GF-D8 (cell line): Measurements from ENCODE around the gene RYR3.
"Not testable (repeated sequence)": the region's sequence is repeated elsewhere in the genome, so short reads cannot be mapped to it uniquely, and the experiment has no call there.

ENCODE experiments used
- DNase-seq: peaks from one replicate; lab custom pipeline; 2025; lab: John Stamatoyannopoulos, UW

RYR3 gene

DNA sequence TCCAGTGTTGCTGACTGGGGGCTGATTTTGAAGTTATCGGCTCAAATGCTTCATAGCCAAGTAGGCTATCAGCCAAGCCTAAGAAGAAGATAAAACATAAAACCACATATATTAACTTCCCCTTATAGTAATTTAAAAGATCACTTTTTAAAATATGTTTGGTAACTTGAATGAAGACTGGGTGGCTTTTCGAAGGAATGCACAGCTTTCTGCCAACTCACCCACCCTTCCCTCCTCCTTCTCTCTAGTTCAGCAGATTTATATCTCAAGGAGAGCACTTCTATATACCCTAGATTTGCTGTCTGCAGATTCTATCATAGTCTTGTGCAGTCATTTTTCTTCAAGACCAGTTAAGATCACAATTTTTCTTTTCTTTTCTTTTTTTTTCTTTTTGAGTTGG lies 468.1 kb downstream of the RYR3 start:
- DNase-seq = no peak

DNA sequence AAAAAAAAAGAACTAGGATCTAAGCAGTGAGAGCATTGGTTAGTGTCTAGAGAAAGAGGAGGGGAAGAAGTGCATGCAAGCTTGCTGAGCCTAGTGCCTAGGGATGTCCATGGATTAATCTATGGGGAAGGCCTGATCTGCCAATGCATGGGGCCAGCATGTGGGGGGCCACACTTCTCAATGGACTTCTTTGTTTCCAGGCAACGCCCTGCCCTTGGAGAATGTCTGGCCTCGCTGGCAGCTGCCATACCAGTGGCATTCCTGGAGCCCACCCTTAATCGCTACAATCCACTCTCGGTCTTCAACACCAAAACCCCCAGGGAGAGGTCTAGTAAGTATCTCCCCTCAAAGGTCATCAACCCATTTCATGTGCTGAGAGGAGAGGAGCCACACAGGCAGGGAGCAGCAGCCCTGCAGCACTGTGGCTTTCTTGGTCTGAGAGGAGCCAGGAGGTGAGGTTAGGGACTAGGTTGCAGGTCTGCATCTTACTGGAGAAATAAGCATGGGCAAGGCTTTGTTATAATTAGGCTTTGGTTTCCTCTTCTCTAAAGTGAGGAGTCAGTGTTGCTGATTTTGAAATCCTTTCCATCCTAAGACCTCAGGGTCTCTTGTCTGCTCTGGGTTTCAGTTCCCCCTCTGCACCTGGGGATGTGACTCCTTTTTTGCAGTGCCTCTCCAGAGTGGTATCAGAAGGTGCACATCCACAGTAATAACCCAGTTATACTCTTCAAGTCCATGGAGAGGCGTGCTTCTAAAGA lies 469.4 kb downstream of the RYR3 start:
- DNase-seq = no peak

DNA sequence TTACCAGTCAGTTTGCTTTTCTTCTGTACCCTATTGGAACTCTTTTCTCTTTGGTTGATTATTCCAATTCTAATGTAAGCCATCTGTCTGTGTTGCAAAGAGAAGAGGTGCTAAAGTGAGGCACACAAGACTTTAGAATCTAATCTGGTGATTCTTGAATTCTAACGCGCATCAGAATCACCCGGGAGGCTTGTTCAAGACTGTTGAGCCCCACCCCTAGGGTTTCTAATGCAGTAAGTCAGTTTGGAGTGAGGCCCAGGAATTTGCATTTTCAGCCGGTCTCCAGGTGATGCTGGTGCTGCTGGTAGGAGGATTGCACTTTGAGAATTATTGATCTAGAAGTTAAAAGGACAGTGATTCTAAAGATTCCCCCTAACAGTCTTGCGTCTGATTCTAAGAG lies 472.2 kb downstream of the RYR3 start:
- no peak for DNase-seq

DNA sequence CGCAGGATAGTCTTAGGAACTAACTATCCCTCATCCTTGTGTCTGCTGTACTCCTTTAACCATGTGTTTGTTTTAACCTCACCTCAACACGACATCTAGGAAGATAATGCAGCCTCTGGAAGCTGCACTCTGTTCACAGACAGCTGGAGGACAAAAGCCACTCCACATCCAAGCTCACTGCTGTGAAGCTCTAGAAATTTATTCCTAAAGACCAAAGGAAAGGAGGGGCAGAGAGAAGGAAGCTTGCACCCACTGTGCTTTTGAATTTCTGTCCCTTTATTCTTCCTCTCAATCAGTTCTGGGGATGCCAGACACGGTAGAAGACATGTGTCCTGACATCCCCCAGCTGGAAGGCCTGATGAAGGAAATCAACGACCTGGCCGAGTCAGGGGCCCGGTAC lies 474.6 kb downstream of the RYR3 start:
- DNase-seq = no peak

DNA sequence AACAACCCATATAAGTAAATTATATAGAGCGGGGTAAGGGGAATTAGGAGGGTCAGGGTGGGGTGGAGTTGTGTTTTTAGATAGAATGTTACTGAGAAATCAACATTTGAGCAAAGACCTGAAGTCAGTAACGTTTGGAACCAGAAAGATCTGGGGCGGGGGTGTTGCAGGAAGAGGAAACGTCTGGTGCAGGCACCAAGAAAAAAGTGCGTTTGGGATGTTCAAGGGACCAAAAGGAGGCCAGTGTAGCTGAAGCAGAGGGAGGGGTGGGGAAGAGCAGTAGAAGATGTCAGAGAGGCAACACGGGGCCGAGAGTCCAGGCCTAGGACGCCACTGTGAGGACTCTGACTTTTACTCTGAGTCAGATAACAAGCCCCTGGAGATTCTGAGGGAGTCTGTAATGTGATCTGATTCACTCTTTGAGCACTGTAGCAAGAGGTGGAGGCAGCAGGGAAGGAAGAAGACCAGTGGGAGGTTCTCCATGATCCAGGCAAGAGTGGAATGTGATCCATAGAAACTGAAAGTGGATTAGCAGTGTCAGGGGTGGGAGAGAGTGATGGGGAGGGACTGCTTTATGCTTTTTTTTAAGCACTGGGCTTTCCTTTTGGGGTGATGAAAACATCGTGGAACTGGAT lies 478.3 kb downstream of the RYR3 start:
- no peak for DNase-seq

DNA sequence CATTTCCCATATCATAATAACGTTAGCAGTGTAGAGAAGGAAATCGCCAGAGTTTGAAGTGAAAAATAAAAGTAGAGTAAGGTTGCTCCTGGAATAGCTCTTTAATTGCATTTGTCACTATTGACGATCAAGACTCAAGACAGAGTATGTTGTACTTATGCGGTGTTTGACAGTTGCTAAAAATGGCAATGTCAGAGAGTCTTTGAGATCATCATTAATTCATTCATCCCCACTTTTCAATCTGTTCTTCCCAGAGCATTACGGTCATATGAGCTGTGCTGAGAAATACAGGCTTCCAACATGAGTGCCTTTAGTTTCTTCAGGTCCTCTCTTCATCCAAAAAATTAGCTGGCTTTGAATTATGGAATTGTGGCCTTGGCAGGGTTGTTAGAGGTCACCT lies 483.7 kb downstream of the RYR3 start:
- no peak for DNase-seq

DNA sequence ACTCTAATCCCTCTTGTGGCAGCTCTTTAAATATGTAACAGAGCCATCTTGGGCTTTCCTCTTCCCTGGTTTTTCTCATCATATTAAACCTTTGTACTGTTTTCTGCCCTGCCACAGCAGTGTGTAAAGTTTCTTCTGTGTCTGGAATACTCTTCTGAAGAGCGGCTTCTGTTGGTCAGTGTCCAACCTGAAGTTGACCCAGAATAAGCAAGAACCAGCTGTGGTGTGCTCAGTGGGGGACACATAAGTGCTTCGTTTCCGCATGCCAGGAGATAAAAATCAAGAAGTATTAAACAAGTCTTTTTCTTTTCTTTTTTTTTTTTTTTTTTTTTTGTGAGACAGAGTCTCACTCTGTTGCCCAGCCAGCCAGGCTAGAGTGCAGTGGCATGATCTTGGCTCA lies 484.3 kb downstream of the RYR3 start:
- no peak for DNase-seq

DNA sequence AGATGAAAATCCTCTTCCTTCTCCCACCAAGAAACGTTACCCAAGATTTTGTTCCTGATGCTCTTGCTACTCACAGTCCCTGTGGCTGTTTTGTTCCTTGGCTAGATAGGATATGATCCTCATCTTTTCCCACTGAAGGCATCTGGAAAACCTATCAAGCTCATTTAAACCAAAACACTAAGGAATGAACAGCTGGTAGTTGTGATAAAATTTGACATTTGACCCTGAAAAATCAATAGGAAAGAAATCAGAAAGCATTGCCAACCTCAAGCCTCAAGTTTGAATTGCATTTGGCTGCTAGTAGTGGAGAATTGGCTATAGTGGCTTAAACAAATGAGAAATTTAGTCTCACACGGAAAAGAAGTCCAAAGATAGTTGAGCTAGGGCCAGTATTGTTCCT lies 486.9 kb downstream of the RYR3 start:
- no peak for DNase-seq

DNA sequence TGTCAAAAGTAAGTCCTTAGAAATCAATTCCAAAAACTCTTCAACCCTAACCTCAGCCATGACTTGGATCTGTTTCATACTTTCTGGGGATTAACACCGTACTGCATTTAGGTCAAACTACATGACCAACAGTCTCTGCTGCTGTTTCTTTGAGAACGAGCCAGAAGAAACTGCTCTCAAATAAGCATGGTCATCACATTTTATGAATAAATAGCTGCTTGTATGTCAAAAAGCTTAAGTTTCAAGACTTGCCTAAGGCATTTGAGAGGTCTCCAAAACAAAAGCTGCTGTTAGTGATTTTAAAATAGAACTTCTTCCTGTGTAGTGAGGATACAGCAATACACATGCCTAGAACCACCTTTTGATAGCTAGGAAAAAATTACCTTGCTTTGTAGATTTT lies 491.2 kb downstream of the RYR3 start:
- DNase-seq = no peak

DNA sequence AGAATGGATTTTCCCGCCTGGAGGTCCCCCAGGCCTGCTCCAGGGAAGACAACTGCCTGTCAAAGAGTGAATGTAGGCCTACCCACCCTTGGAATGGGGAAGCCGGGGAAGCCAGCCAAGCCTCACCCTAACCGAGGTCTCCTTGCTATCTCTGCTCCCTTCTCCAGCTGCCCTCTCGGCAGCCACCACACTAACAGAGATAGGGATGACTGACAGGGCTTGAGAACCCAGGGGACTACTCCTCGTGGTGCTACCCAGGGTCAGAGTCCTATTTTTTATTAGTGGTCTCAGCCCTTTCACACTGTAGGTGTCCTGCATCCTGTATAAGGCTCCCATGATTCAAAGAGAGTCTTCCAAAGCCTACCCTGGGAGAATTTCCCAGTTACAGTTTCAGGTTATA lies 496.9 kb downstream of the RYR3 start:
- no peak for DNase-seq

DNA sequence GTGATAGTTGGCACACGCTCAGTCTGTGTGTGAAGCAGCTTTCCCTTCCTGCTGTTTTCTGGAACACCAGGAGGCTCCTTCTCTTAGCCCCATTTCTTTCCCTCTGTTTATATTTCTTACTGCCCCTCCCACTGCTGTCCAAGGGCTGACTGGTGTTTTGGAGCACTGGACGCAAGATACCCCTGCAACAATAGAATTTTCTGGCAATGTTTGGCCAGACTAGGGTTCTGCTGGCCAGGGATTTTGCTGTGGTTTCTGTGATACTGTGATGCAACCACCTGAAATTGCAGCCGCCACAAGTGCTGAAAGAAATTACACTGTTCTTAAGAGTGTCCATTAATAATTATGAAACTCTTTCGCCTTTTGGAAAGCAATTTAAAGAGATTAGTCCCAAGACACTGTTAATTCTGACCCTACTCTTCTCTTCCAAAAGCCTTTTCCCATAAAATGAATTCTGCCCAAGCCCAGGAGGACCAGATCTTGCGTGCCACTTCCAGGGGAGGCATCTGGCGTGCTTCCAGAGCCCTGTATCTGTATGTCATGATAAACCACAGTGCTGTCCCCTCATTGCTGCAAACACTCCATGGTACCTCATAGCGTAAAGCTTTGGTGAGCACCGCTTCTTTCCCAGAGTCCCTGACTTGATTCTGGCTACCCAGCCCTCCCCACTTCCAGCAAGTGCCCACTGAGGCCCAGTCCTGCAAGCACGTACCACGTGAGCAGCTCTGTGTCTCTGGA lies 498.1 kb downstream of the RYR3 start:
- no peak for DNase-seq

DNA sequence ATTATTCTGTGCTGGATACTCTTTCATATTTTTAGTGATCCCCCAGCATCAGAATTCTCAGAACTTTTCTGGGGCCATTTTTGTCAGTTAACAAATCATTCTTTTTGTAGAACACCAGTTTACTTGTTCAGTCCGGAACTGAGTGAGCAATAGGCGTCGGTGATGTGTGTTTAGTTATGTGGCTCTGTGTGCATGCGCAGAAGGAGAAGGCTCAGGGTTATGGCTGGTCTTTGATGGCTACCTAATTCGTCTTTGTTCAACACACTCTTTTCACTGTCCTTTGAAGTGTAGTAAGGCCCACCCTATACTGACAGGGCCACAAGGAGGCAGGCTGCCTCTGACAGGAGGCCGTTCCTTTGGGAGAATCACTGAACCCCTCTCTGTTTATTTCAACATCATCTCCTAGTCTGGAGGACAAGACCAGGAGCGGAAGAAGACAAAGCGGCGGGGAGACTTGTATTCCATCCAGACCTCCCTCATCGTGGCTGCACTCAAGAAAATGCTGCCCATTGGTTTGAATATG lies 499.4 kb downstream of the RYR3 start:
- no peak for DNase-seq

DNA sequence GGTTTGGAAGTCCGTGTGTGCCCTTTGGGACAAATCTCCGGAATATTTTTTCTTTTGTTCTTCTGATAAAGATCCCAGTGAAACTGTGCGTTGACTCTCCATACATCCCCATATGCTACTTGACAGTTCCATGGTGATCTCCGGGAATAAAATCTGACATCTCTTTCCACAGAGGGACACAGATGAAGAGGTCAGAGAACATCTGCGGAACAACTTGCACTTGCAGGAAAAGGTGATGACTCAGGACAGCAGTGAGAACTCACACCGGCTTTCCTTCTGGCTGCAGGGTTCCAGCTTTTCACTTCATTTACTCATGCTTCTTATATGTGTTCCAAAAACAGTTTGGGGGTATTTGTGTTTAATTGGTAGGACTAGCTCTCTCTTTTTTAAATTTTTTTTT lies 500.0 kb downstream of the RYR3 start:
- no peak for DNase-seq

DNA sequence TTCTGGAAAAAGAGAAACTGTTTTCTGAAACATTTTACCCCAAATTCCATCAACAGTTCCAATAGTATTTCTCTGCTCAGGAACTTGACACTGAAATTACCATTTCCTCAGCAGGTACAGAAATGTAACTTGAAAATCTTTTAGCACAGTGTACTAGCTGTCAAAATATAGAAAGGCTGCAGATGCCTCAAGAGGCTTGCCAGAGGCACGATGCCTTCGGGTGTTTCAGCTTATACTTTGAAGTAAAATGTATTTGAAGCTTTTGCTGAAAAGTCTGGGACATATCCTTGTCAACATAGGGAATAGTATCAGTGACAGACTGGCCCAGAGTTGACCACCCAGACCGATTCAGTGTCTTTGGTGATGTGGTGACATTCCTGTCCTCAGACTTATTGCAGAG lies 503.1 kb downstream of the RYR3 start:
- no peak for DNase-seq

DNA sequence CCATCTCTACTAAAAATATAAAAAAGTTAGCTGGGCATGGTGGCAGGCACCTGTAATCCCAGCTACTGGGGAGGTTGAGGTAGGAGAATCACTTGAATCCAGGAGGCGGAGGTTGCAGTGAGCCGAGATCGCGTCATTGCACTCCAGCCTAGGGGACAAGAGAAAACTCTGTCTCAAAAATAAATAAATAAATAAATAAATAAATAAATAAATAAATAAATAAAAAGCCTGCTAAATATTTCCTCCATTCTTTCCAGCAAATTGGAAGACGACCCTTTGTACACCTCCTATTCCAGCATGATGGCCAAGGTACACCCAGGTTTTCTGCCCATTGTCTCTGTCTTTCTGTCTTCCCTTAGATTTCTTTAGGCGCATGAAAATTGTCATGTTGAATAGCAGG lies 508.7 kb downstream of the RYR3 start:
- not testable (repeated sequence) for DNase-seq

DNA sequence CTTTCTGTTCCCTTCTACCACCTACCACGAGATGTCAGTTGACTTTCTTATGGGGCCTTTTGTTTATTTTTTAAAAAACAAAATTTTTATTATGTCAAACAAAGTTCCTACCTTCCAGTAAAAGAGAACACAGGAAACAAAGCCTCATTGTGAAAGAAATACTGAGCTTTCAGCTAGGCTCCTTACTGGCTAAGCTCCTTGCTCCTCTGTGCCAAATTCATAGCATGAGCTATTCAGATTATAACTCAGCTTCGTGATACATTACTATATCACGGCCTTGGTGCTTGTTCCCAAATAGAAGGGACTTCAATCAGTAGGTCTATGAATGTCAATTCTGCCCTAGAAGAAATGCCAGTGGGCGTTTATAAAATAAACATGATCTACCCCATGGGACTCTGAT lies 511.7 kb downstream of the RYR3 start:
- DNase-seq = no peak

DNA sequence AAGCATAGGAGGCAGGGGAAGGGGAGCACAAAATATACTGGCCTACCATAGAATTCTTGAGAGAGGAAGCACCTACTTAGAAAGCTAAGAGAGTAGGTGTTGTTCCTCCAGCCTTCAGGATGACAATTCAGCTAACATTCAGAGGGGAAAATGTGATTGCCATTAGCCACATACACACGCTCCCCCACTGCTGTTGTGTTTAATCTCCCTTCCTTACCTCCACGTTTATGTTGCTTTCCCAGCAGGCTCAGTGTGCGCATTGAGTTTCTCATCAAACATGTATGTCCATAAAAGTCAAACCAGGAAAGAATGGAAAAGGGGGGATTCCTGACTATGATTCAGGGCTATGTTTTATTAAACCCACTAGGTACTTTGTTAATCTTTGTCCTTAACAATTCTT lies 512.4 kb downstream of the RYR3 start:
- no peak for DNase-seq

DNA sequence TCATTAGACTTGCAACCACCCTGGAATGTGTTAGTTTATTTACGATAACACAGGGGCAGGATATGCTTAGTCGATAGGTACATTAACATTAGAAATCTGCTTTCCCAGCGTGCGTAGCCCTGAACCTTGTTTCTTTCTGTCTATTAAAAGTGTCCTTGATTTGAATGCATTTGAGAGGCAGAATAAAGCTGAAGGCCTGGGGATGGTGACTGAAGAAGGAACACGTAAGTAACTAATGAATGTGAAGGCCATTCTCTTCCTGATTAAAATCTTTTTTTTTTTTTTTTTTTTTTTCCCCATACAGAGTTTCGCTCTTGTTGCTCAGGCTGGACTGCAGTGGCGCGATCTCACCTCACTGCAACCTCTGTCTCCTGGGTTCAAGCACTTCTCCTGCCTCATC lies 514.7 kb downstream of the RYR3 start:
- no peak for DNase-seq

DNA sequence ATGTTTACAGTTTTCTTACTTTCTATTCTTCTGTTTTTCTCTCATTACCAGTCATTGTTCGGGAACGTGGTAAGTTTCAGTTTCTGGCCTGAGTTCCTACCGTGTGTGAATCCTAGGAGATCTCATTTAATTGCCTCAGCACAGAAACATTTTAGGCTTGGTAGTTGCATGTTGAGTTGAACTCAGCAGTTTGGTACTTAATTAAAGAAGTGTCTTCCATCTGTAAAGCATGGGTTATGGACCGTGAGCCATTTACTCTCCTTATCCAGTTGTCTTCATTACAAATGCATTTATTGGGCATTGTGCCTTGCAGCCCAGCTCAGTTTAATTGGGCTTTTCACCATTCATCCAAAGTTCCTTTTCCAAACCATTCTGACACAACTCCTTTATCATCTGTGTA lies 515.4 kb downstream of the RYR3 start:
- DNase-seq = no peak

DNA sequence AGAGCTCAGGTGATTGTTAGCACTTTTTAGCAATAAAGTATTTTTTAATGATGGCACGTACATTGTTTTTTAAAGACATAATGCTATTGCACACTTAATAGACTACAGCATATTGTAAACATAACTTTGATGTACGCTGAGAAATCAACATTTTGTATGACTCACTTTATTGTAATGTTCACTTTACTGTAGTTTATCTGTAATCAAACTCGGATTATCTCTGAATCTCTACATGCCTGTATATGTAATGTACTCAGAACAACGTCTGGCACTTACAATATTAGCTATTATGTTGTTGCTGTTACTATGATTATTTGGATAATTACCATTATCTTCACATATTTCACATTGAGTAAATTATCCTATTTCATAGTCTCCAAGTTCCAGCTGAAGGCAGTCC lies 519.6 kb downstream of the RYR3 start:
- DNase-seq = no peak

DNA sequence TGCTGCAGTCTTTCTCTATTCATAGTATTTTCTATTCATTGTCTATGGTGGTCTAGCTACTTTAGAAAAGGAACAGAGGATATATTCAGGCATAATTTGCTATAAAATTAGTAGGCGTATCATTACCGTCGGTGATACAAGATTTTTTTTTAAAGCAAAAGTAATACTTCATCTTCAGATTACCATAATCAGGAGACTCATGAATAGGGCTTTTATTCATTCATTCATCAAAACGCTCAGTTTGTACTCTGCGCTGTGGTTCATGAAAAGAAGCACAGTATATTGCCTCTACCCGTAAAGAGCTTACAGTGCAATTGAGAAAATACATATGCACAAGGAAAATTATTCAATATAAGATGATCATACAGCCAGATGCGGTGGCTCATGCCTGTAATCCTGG lies 520.9 kb downstream of the RYR3 start:
- no peak for DNase-seq

DNA sequence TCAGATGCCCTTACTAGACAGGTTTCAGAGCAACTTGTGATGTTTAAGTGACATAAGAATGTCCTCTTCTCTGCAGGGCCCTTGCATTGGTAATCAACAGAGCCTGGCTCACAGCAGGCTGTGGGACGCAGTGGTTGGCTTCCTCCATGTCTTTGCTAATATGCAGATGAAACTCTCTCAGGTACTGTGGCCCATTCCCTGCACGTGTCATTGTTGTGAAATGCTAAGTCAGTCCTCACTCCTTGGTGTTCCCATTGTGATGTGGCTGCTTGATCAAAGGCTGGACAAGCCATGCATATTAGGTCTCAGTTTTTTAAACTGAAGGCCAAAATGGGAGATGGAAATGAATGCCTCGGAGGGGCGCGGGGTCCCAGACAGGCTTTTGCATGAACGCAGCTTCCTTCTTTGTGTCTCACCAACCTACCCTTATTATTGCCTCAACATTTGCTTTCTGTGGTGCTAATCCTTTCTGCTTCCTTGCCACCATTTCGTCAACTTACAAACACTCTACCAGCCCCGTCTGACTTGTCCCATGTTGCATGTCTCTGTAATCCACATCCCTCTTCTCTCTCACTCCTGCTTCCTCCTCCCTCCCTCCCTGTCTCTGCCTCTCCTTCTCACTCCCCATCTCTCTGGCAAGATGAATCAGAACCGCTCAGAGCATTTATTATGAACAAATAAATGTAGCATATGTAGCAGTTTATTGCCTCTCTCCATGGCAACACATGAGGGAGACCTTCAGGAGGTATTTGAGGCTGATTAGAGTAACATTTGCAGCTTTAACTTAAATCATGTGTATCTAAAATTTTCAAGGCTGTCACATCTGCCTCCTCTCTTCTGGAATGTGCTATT lies 524.4 kb downstream of the RYR3 start:
- no peak for DNase-seq
